Measurements from ENCODE around the gene RASSF4.

DNA sequence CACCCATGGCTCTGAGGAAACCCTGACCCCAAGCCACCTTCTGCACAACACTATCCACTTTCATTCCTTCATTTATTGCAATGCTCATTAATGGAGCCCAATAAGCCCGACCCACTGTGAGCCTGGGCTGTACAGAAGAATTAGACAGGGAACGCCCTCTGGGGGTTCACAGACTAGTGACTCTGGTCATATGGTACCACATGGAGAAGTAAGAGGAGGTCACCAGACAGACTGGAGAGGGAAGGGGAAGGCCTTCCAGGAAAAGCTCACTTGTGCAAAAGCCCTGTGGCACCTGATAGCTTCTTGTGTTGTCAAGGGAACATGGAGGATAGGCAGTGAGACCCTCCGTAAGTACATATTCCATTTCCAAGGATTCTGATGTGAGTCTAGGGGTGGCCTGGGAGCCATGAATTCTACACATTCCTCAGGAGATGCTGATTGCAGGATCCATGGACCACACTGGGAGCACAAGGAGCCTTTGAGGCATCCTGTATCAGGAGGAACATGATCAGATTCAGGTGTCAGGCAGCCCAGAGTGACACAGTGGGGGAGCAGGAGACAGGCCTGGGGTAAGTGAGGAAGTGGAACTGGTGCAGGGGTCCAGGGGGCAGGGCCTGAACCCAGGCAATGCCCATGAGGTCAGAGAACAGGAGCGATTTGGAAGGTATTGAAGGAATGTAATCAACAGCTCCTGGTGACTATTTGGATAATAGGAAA is 28.5 kb upstream of the RASSF4 start:
- TF ChIP-seq, protein P1, sequence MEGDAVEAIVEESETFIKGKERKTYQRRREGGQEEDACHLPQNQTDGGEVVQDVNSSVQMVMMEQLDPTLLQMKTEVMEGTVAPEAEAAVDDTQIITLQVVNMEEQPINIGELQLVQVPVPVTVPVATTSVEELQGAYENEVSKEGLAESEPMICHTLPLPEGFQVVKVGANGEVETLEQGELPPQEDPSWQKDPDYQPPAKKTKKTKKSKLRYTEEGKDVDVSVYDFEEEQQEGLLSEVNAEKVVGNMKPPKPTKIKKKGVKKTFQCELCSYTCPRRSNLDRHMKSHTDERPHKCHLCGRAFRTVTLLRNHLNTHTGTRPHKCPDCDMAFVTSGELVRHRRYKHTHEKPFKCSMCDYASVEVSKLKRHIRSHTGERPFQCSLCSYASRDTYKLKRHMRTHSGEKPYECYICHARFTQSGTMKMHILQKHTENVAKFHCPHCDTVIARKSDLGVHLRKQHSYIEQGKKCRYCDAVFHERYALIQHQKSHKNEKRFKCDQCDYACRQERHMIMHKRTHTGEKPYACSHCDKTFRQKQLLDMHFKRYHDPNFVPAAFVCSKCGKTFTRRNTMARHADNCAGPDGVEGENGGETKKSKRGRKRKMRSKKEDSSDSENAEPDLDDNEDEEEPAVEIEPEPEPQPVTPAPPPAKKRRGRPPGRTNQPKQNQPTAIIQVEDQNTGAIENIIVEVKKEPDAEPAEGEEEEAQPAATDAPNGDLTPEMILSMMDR (IDR thresholded peaks at IDR 0.05): no peak
- no peak for TF ChIP-seq POLR2A (IDR thresholded peaks at IDR 0.05)

All from esophagus squamous epithelium (tissue), 4 donors.